Measurements from ENCODE around the gene AKT2.

Gene AKT2

DNA sequence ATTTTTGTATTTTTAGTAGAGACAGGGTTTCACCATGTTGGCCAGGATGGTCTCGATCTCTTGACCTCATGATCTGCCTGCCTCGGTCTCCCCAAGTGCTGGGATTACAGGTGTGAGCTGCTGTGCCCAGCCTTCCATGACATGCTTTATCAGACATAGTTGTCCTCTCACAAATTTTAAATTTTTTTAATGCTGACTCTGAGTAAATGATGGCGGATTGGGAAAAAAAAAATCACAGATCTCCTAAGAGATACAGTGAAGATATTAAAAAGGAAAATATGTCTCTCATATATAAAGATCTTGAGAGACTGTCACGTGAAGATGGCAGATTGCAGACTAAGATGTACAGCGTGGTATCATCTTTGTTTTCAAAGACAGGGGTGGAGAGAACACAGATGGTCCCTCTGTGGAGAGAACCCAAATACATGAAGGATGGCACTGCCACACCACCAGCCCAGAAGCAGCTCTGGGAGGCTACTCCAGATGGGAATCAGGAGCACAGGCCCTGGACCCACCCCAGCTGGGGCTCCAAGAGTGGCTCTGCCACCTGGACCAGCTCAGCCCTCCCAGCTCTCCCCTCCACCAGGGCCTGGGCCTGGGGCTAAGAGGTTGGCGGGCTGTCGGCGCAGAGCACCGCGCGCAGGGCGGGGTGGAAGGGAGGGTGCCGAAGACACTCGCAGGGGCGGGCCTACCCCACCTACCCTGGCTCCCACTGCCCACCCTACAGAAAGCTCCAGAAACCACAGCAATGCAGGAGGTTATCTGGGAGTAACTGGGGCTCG is 38.7 kb downstream of the AKT2 start:
- no peak overlapping the region for H3K27ac ChIP-seq
- no peak for TF ChIP-seq ZFX (IDR thresholded peaks at IDR 0.05)
- TF ChIP-seq, protein P1, sequence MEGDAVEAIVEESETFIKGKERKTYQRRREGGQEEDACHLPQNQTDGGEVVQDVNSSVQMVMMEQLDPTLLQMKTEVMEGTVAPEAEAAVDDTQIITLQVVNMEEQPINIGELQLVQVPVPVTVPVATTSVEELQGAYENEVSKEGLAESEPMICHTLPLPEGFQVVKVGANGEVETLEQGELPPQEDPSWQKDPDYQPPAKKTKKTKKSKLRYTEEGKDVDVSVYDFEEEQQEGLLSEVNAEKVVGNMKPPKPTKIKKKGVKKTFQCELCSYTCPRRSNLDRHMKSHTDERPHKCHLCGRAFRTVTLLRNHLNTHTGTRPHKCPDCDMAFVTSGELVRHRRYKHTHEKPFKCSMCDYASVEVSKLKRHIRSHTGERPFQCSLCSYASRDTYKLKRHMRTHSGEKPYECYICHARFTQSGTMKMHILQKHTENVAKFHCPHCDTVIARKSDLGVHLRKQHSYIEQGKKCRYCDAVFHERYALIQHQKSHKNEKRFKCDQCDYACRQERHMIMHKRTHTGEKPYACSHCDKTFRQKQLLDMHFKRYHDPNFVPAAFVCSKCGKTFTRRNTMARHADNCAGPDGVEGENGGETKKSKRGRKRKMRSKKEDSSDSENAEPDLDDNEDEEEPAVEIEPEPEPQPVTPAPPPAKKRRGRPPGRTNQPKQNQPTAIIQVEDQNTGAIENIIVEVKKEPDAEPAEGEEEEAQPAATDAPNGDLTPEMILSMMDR (conservative IDR thresholded peaks at IDR 0.05), result no peak

DNA sequence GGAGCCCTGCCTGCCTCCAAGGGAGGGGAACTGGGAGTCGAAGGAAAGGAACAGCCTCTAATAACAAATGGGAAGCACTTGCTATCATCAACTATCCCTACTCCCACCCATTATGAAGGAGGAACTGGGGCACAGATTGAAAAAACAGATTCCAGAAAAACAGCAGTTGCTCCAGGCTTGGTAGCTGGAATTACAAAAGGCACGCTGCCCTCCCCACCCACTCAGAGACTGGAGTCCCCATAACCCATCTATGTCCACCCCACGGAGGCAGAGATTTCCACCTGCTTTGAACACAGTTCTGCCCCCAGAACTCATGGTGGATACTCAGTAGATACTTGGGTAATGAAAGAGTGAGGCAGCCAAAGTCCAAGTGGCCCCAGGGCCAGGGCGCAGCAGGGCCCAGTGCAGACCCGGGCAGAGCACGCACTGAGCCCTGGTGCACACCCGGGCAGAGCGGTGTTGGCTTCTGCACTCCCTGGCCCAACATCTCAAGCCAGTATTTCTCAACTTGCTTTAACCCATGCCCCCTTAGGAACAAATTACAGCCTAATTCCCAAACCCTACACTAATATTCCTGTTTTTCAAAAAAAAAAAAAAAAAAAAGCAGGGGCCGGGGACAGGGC is 39.5 kb downstream of the AKT2 start:
- TF ChIP-seq ZFX (IDR thresholded peaks at IDR 0.05), result no peak
- TF ChIP-seq, protein P1 (conservative IDR thresholded peaks at IDR 0.05), result no peak
- H3K27ac ChIP-seq, result no peak overlapping the region

DNA sequence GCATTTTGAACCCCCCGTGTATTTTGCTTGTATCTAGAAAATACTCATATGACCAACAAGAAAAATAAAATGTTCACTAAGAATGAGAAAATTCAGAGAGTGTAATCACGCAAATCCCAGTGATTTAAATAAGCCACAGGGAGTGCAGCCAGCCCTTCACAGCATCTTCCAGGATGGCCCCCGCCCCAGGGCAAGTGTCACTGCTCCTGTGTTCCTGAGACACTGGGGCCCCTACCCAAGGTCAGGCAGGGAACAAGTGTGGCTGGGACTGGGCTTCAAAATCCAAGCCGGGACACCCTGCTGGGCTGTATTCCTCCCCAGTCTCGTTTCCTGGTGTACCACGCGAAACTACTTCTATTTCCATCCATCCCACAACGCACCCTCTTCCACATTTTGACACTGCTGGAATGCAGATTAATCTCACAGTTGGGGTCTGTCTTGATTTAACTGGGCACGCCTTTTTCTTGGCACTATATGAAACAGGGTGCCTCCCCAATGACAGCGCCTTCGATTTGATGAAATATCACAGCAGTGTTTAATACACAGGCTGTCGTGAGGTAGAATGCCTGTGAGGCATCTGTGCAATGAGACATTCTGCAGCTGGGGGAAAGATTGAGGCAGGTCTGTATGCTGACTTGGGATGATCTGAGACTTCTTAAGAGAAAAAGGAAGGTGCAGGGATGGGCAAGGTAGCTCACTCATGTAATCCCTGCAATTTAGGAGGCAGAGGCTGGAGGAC is 40.4 kb downstream of the AKT2 start:
- H3K27ac ChIP-seq, result no peak overlapping the region
- TF ChIP-seq ZFX (IDR thresholded peaks at IDR 0.05), result no peak
- TF ChIP-seq, protein P1 (conservative IDR thresholded peaks at IDR 0.05), result no peak

DNA sequence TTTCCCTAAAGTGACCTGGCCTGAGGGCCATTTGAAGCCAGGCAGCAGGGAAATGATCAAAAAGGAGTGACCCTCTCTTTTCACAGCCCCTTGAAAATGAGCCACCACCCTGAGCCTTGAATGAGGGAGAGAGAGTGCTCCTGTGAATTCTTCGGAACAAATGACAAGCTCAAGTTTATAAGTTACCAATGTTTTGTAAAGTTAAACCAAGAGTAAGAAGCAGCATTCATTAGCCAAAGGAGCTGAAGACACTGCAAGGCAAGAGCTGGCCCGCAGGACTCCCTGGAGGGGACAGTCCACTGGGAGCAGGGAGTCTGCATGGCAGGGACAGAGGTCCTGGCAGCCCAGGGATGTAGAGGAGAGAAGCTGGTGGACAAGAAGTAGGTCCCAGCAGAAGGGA is 42.0 kb downstream of the AKT2 start:
- TF ChIP-seq, protein P1 (conservative IDR thresholded peaks at IDR 0.05), result no peak
- no peak for TF ChIP-seq ZFX (IDR thresholded peaks at IDR 0.05)
- no peak overlapping the region for H3K27ac ChIP-seq

DNA sequence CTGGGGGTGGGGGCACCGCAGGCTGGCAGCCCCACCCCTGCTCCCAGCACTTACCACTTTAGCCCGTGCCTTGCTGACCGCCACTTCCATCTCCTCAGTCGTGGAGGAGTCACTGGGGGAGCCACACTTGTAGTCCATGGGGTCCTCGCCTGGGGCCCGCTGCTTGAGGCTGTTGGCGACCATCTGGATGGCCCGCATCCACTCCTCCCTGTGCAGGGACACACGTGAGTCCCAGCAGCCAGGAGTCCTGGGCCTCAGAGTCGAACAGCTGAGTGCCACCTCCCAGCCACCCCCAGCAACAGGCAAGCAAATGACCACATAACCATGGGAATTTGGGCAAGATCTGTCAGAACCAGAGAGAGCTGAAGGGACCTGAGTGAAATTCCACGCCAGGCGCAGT is 42.7 kb downstream of the AKT2 start:
- TF ChIP-seq, protein P1 (conservative IDR thresholded peaks at IDR 0.05), result no peak
- TF ChIP-seq ZFX (IDR thresholded peaks at IDR 0.05), result no peak
- no peak overlapping the region for H3K27ac ChIP-seq

DNA sequence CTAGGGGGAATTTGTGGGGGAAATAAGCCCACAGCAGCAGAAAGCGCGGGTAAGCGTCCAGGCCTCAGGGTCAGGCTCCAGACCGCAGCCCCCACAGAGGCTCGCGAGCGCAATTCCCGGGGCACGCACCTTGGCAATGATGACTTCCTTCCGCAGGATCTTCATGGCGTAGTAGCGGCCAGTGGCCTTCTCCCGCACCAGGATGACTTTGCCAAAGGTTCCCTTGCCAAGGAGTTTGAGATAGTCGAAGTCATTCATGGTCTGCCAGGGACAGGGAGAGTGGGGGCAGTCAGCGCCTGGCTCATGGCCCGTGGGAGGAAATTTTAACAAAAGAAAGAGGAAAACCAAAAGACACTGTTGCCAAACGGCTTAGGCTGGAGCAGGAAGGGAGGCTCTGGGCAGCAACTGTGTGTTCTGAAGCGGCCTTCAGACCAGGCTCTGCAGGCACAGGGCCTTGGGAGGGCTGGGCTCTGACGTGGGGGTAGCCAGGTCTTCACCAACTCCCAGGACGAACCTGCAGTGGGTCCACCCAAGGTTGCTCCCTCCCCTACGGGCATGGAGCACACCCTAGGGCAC is 43.2 kb downstream of the AKT2 start:
- no peak overlapping the region for H3K27ac ChIP-seq
- no peak for TF ChIP-seq ZFX (IDR thresholded peaks at IDR 0.05)
- TF ChIP-seq, protein P1 (conservative IDR thresholded peaks at IDR 0.05), result no peak

Measured in C4-2B (cell line).